IMR-90 (cell line): ENCODE results near the gene B3GAT1. TPM values are rescaled to one million over a fixed set of nuclear protein-coding genes. Genes with fewer than 3 reads are reported as not detected.

Experiments used
- ATAC-seq: fragments of 200-7000 bp; cut with Tn5 transposase; 2 replicates; pipeline ENCODE4 v1.9.1; 2020; ENCODE audit warnings: low read depth, mild to moderate bottlenecking, moderate library complexity
- BruUV-seq: library from RNA; stranded (reverse); fragments of 400-500 nt; replicated peaks from 2 replicates; lab custom pipeline; 2021; lab: Mats Ljungman, UMichigan
- CTCF ChIA-PET: fragments of 300-600 bp; formaldehyde crosslinking; extraction: SDS; loops from one replicate; lab custom pipeline; 2021; ENCODE audit warnings: antibody characterized with exemption; lab: Yijun Ruan, JAX
- POLR2A ChIA-PET: fragments of 300-600 bp; sonication (Branson Sonifier 250); formaldehyde crosslinking; loops from one replicate; lab custom pipeline; 2022; ENCODE audit warnings: antibody characterized with exemption; ENCODE audit not compliant: unreplicated experiment; lab: Charles Lee
- DNase-seq: peaks from one replicate; pipeline ENCODE4 v3.0.0; 2013
- H2AFZ ChIP-seq: replicated peaks from 2 replicates; pipeline ENCODE3; 2013; ENCODE audit warnings: low read length, mild to moderate bottlenecking; ENCODE audit not compliant: poor library complexity
- H2AK5ac ChIP-seq: 2 replicates; pipeline ENCODE4 v1.6.1; 2013; ENCODE audit warnings: low read depth, low read length, inconsistent platforms
- H2AK9ac ChIP-seq: replicated peaks from 2 replicates; pipeline ENCODE3; 2013; ENCODE audit warnings: mild to moderate bottlenecking, low read depth, low read length, moderate library complexity; ENCODE audit not compliant: poor library complexity
- H2BK120ac ChIP-seq: 2 replicates; pipeline ENCODE4 v1.6.1; 2013; ENCODE audit warnings: low read depth, low read length, inconsistent platforms
- H2BK15ac ChIP-seq: 3 replicates; pipeline ENCODE4 v1.6.1; 2013; ENCODE audit warnings: low read depth, low read length, inconsistent platforms
- H2BK20ac ChIP-seq: 2 replicates; pipeline ENCODE4 v1.6.1; 2013; ENCODE audit warnings: low read depth, mild to moderate bottlenecking, inconsistent platforms, low read length, moderate library complexity
- H2BK5ac ChIP-seq: 2 replicates; pipeline ENCODE4 v1.6.1; 2013; ENCODE audit warnings: mild to moderate bottlenecking, low read depth, low read length, inconsistent platforms; ENCODE audit not compliant: poor library complexity, severe bottlenecking
- H3K14ac ChIP-seq: replicated peaks from 2 replicates; pipeline ENCODE4 v1.6.1; 2013; ENCODE audit warnings: low read depth, low read length, inconsistent platforms
- H3K18ac ChIP-seq: 2 replicates; pipeline ENCODE4 v1.6.1; 2013; ENCODE audit warnings: low read depth, low read length, control low read depth
- H3K23ac ChIP-seq: 2 replicates; pipeline ENCODE4 v1.6.1; 2013; ENCODE audit warnings: low read depth, low read length, inconsistent platforms
- H3K27ac ChIP-seq: 2 replicates; pipeline ENCODE4 v1.5.1; 2013; ENCODE audit warnings: mild to moderate bottlenecking, control low read depth, low read length; ENCODE audit not compliant: insufficient read depth
- H3K27me3 ChIP-seq: 2 replicates; pipeline ENCODE4 v1.6.1; 2013; ENCODE audit warnings: low read length; ENCODE audit not compliant: control insufficient read depth, insufficient read depth
- H3K36me3 ChIP-seq: 2 replicates; pipeline ENCODE4 v1.6.1; 2013; ENCODE audit warnings: low read length, mixed read lengths; ENCODE audit not compliant: control insufficient read depth, insufficient read depth
- H3K4ac ChIP-seq: 2 replicates; pipeline ENCODE4 v1.6.1; 2013; ENCODE audit warnings: low read depth, low read length, inconsistent platforms
- H3K4me1 ChIP-seq: 2 replicates; pipeline ENCODE4 v1.6.1; 2013; ENCODE audit warnings: low read length, mixed read lengths; ENCODE audit not compliant: control insufficient read depth, insufficient read depth
- H3K4me2 ChIP-seq: 2 replicates; pipeline ENCODE4 v1.6.1; 2013; ENCODE audit warnings: low read depth, mild to moderate bottlenecking, control low read depth, low read length, moderate library complexity
- H3K4me3 ChIP-seq: 2 replicates; pipeline ENCODE4 v1.5.1; 2013; ENCODE audit warnings: low read depth, mild to moderate bottlenecking, control low read depth, low read length, moderate library complexity; ENCODE audit not compliant: insufficient read depth
- H3K56ac ChIP-seq: 2 replicates; pipeline ENCODE4 v1.6.1; 2013; ENCODE audit warnings: low read length, inconsistent platforms; ENCODE audit not compliant: insufficient read depth; ENCODE audit errors: extremely low read depth
- H3K79me1 ChIP-seq, 2 experiments: 2 replicates each; pipeline ENCODE4 v1.6.1; 2013; ENCODE audit warnings: low read length in 2 of 2, inconsistent platforms in 1 of 2, low read depth in 1 of 2
- H3K9ac ChIP-seq: 2 replicates; pipeline ENCODE4 v1.6.1; 2013; ENCODE audit warnings: low read depth, low read length, control low read depth
- H3K9me1 ChIP-seq: 2 replicates; pipeline ENCODE4 v1.6.1; 2013; ENCODE audit warnings: low read length, inconsistent platforms; ENCODE audit not compliant: insufficient read depth
- H3K9me3 ChIP-seq: 2 replicates; pipeline ENCODE4 v1.6.1; 2013; ENCODE audit warnings: low read length; ENCODE audit not compliant: control insufficient read depth, insufficient read depth
- H4K20me1 ChIP-seq: 2 replicates; pipeline ENCODE4 v1.6.1; 2013; ENCODE audit warnings: low read length, inconsistent platforms; ENCODE audit not compliant: insufficient read depth
- H4K5ac ChIP-seq: 2 replicates; pipeline ENCODE4 v1.6.1; 2013; ENCODE audit warnings: mild to moderate bottlenecking, low read depth, low read length, control low read depth
- H4K8ac ChIP-seq, 2 experiments: 2 replicates each; pipeline ENCODE4 v1.6.1; 2013; ENCODE audit warnings: low read depth in 2 of 2, low read length in 2 of 2, control low read depth in 1 of 2, inconsistent platforms in 1 of 2
- H4K91ac ChIP-seq: 2 replicates; pipeline ENCODE4 v1.6.1; 2013; ENCODE audit warnings: low read depth, low read length, inconsistent platforms; ENCODE audit not compliant: insufficient read depth
- BHLHE40 ChIP-seq: fragments of 150-350 bp; IDR thresholded peaks from 2 replicates; pipeline ENCODE4 v1.6.1; 2016; ENCODE audit warnings: mild to moderate bottlenecking, low read depth, low read length
- CEBPB ChIP-seq: IDR thresholded peaks from 2 replicates; pipeline ENCODE4 v1.6.1; 2012; ENCODE audit warnings: low read depth, low read length, improper control_type of control experiment
- CTCF ChIP-seq: conservative IDR thresholded peaks from 2 replicates; pipeline ENCODE4 v1.5.1; 2012; ENCODE audit warnings: mild to moderate bottlenecking, low read depth, low read length, improper control_type of control experiment
- FOS ChIP-seq: fragments of 150-350 bp; IDR thresholded peaks from 2 replicates; pipeline ENCODE4 v1.6.1; 2016; ENCODE audit warnings: low read depth, low read length
- MAFK ChIP-seq: IDR thresholded peaks from 2 replicates; pipeline ENCODE4 v1.6.1; 2012; ENCODE audit warnings: low read depth, low read length, improper control_type of control experiment
- MXI1 ChIP-seq: IDR thresholded peaks from 2 replicates; pipeline ENCODE4 v1.6.1; 2012; ENCODE audit warnings: low read depth, mild to moderate bottlenecking, low read length, moderate library complexity, borderline replicate concordance
- NFE2L2 ChIP-seq: fragments of 150-350 bp; IDR thresholded peaks from 2 replicates; pipeline ENCODE4 v1.6.1; 2016; ENCODE audit warnings: low read depth, mild to moderate bottlenecking, low read length
- POLR2A ChIP-seq: IDR thresholded peaks from 2 replicates; pipeline ENCODE4 v1.6.1; 2012; ENCODE audit warnings: mild to moderate bottlenecking, low read depth, low read length
- SMC3 ChIP-seq: fragments of 150-350 bp; IDR thresholded peaks from 2 replicates; pipeline ENCODE4 v1.6.1; 2016; ENCODE audit warnings: low read depth, mild to moderate bottlenecking, antibody characterized with exemption, low read length, moderate library complexity
- USF2 ChIP-seq: fragments of 150-350 bp; IDR thresholded peaks from 2 replicates; pipeline ENCODE4 v1.6.1; 2017; ENCODE audit warnings: mild to moderate bottlenecking, antibody characterized with exemption, low read length, low read depth
- WGBS, 2 experiments: methylation state at CpG; one replicate each; pipeline versions ENCODE4 v1.1.5 to v1.1.7; 2013; ENCODE audit warnings: missing lambda C conversion rate in 2 of 2; ENCODE audit not compliant: insufficient read length in 1 of 2; ENCODE audit errors: extremely low coverage in 2 of 2; 5-methylcytosine and 5-hydroxymethylcytosine counted together
- dilution Hi-C: fragments of 300-500 bp; cut with HindIII; formaldehyde crosslinking; loops from one replicate; pipeline ENCODE4 v1.14.3; 2018; ENCODE audit warnings: low sequenced_read_pairs; ENCODE audit not compliant: unreplicated experiment
- in situ Hi-C: fragments of 300-500 bp; cut with MboI; formaldehyde crosslinking; loops from 3 replicates; pipeline ENCODE4 v1.14.3; 2019; ENCODE audit warnings: low sequenced_read_pairs, inconsistent platforms, mixed read lengths
- intact Hi-C: fragments of 100-400 bp; cut with micrococcal nuclease; formaldehyde crosslinking; loops from 2 replicates; pipeline ENCODE4 v1.10.0; 2022
- polyA plus RNA-seq, 3 experiments: library from polyadenylated mRNA; depleted of rRNA; stranded (reverse); fragments of >200 nt; gene quantifications; 2 replicates each; pipeline ENCODE4 v1.2.3, GENCODE V29; 2012; ENCODE audit warnings: low replicate concordance in 1 of 3
- total RNA-seq: library from RNA; depleted of rRNA; stranded (reverse); fragments of >200 nt; gene quantifications from 2 replicates; pipeline ENCODE4 v1.2.3, GENCODE V29; 2012

B3GAT1 gene
- total and polyA plus RNA-seq, 2 of the 4 experiments (the other 2 are of a cell fraction): not detected

GRCh38 chr11:134342572-134343340, 69.3 kb downstream of the B3GAT1 start:
- WGBS, 2 experiments: 79% methylated on average over 14 of the region's 30 CpGs; no CpG with 5 or more reads in 1 of the 2 experiments
- no peak overlapping the region for H2AK9ac ChIP-seq
- H2BK120ac ChIP-seq: no peak overlapping the region
- no peak overlapping the region for H3K4me3 ChIP-seq
- no peaks in the 10 kb centered on the region for H3K9me1 ChIP-seq
- H2AFZ ChIP-seq: no peak overlapping the region
- H3K27me3 ChIP-seq: no peaks in the 10 kb centered on the region
- no peak overlapping the region for H4K91ac ChIP-seq
- no peak for ATAC-seq
- BruUV-seq: no TSS peak
- ChIA-PET POLR2A (no interaction called here), CTCF (no interaction called here)
- H4K5ac ChIP-seq: no peak overlapping the region
- H3K23ac ChIP-seq: no peak overlapping the region
- no peaks in the 10 kb centered on the region for H3K79me1 ChIP-seq
- no peak for TF ChIP-seq FOS
- TF ChIP-seq CEBPB: no peak
- no peak for TF ChIP-seq NFE2L2
- no peak for TF ChIP-seq BHLHE40
- no peak for TF ChIP-seq CTCF
- no peak for TF ChIP-seq MAFK
- no peak for TF ChIP-seq POLR2A
- no peak for TF ChIP-seq USF2
- no peak for TF ChIP-seq MXI1
- no peak for TF ChIP-seq SMC3
- no peak overlapping the region for H3K56ac ChIP-seq
- H3K27ac ChIP-seq: no peak overlapping the region
- H3K18ac ChIP-seq: no peak overlapping the region
- dilution Hi-C loops (no loop called here), intact Hi-C loops (no loop called here), in situ Hi-C loops (no loop called here)
- H3K4ac ChIP-seq: no peak overlapping the region
- no peaks in the 10 kb centered on the region for H3K36me3 ChIP-seq
- no peaks in the 10 kb centered on the region for H3K4me1 ChIP-seq
- no peak overlapping the region for H3K14ac ChIP-seq
- DNase-seq: no peak
- no peak overlapping the region for H2BK20ac ChIP-seq
- no peak overlapping the region for H2AK5ac ChIP-seq
- no peak overlapping the region for H4K8ac ChIP-seq
- H3K9ac ChIP-seq: no peak overlapping the region
- no peaks in the 10 kb centered on the region for H4K20me1 ChIP-seq
- no peak overlapping the region for H3K4me2 ChIP-seq
- no peak overlapping the region for H2BK15ac ChIP-seq
- peaks cover 17% of the 10 kb centered on the region for H3K9me3 ChIP-seq
- H2BK5ac ChIP-seq: no peak overlapping the region
